Smooth muscle cell (in vitro differentiated cells): ENCODE results near the gene ALPK3. TPM values are rescaled to one million over a fixed set of nuclear protein-coding genes. Genes with fewer than 3 reads are reported as not detected.

ENCODE experiments used
- DNase-seq: peaks from one replicate; lab custom pipeline; 2025; ENCODE audit not compliant: unreplicated experiment; lab: John Stamatoyannopoulos, UW
- H2AFZ ChIP-seq: fragments of 200-600 bp; sonication (generic); 2 replicates; pipeline ENCODE4 v1.6.0; 2016; ENCODE audit warnings: antibody characterized with exemption, low read depth, mild to moderate bottlenecking
- H3F3A ChIP-seq: fragments of 200-600 bp; sonication (generic); 2 replicates; pipeline ENCODE4 v1.6.0; 2017; ENCODE audit warnings: antibody characterized with exemption, low read depth
- H3K27ac ChIP-seq: fragments of 200-600 bp; sonication (generic); 2 replicates; pipeline ENCODE4 v1.5.1; 2016; ENCODE audit warnings: low read depth, mild to moderate bottlenecking
- H3K27me3 ChIP-seq: fragments of 200-600 bp; sonication (generic); 2 replicates; pipeline ENCODE4 v1.6.1; 2016; ENCODE audit warnings: low read depth, mild to moderate bottlenecking
- H3K36me3 ChIP-seq: fragments of 200-600 bp; sonication (generic); 2 replicates; pipeline ENCODE4 v1.5.1; 2016; ENCODE audit warnings: low read depth
- H3K4me1 ChIP-seq: fragments of 200-600 bp; sonication (generic); 2 replicates; pipeline ENCODE4 v1.5.1; 2016; ENCODE audit warnings: low read depth
- H3K4me2 ChIP-seq: fragments of 200-600 bp; sonication (generic); 2 replicates; pipeline ENCODE4 v1.6.0; 2016; ENCODE audit warnings: mild to moderate bottlenecking
- H3K4me3 ChIP-seq: fragments of 200-600 bp; sonication (generic); 2 replicates; pipeline ENCODE4 v1.5.1; 2016; ENCODE audit warnings: mild to moderate bottlenecking
- H3K79me2 ChIP-seq: fragments of 200-600 bp; sonication (generic); 2 replicates; pipeline ENCODE4 v1.6.0; 2016; ENCODE audit warnings: low read depth, mild to moderate bottlenecking
- H3K9ac ChIP-seq: fragments of 200-600 bp; sonication (generic); 2 replicates; pipeline ENCODE4 v1.6.0; 2016; ENCODE audit warnings: low read depth
- H3K9me3 ChIP-seq: fragments of 200-600 bp; sonication (generic); replicated peaks from 2 replicates; pipeline ENCODE4 v1.5.1; 2016; ENCODE audit warnings: low read depth
- H4K20me1 ChIP-seq: fragments of 200-600 bp; sonication (generic); 2 replicates; pipeline ENCODE4 v1.6.0; 2016; ENCODE audit warnings: low read depth
- WGBS: methylation state at CpG from one replicate; pipeline ENCODE4 v1.1.7; 2016; ENCODE audit warnings: low lambda C conversion rate; 5-methylcytosine and 5-hydroxymethylcytosine counted together
- polyA plus RNA-seq: library from polyadenylated mRNA; unstranded; fragments of >200 nt; fragmentation: Nextera tagmentation; extraction: Ambion mirVana; gene quantifications from 2 replicates; pipeline ENCODE4 v1.2.1, GENCODE V29; 2016
- small RNA-seq: library from RNA; depleted of rRNA; stranded (forward); fragments of <200 nt; gene quantifications from one replicate; pipeline ENCODE3, GENCODE V24; 2014
- total RNA-seq: library from RNA; depleted of rRNA; stranded (reverse); fragments of >200 nt; gene quantifications from 2 replicates; pipeline ENCODE4 v1.2.3, GENCODE V29; 2014
- TF ChIP-seq, protein P1 (sequence below): fragments of 200-600 bp; sonication (generic); IDR thresholded peaks from 2 replicates; pipeline ENCODE4 v1.5.1; 2017; ENCODE audit warnings: borderline replicate concordance, mild to moderate bottlenecking, antibody characterized with exemption; ENCODE audit not compliant: insufficient read depth, poor library complexity, severe bottlenecking

Gene ALPK3
- total and polyA plus RNA-seq, 2 experiments from 2014 or later: 3.5 to 18.8 TPM

DNA sequence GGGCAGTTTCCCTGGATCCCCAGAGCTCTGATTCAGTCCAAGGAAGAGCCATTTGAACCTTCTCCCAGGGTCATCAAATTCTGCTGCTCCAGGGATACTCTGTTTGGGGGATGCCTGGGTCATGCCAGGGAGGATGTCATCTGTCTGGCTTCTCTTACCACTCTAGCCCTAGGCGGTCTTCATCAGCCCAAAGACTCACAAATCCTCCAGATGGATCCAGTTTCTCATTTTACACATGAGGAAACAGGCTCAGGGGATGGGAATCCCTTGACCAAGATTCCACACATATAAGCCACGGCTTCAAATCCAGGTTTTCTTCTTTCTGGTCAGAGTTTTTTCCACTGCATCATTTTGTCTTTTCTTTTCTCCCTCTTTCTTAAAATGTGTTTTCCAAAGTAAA, 104.0 kb downstream of the ALPK3 start:
- H3K9me3 ChIP-seq: no peaks in the 10 kb centered on the region
- no peak overlapping the region for H3K27ac ChIP-seq
- H3K4me3 ChIP-seq: no peak overlapping the region
- H2AFZ ChIP-seq: no peak overlapping the region
- no peaks in the 10 kb centered on the region for H3K27me3 ChIP-seq
- H3F3A ChIP-seq: no peaks in the 10 kb centered on the region
- WGBS: 81% methylated on average over 2 of the region's 2 CpGs
- no peak overlapping the region for H3K4me2 ChIP-seq
- H3K79me2 ChIP-seq: no peaks in the 10 kb centered on the region
- no peaks in the 10 kb centered on the region for H4K20me1 ChIP-seq
- TF ChIP-seq, protein P1, sequence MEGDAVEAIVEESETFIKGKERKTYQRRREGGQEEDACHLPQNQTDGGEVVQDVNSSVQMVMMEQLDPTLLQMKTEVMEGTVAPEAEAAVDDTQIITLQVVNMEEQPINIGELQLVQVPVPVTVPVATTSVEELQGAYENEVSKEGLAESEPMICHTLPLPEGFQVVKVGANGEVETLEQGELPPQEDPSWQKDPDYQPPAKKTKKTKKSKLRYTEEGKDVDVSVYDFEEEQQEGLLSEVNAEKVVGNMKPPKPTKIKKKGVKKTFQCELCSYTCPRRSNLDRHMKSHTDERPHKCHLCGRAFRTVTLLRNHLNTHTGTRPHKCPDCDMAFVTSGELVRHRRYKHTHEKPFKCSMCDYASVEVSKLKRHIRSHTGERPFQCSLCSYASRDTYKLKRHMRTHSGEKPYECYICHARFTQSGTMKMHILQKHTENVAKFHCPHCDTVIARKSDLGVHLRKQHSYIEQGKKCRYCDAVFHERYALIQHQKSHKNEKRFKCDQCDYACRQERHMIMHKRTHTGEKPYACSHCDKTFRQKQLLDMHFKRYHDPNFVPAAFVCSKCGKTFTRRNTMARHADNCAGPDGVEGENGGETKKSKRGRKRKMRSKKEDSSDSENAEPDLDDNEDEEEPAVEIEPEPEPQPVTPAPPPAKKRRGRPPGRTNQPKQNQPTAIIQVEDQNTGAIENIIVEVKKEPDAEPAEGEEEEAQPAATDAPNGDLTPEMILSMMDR: no peak
- no peak for DNase-seq
- H3K4me1 ChIP-seq: no peaks in the 10 kb centered on the region
- H3K36me3 ChIP-seq: no peaks in the 10 kb centered on the region
- no peak overlapping the region for H3K9ac ChIP-seq

- H3F3A ChIP-seq: no peaks in the 10 kb centered on the region
- no peak overlapping the region for H3K4me2 ChIP-seq
- whole genome bisulfite sequencing: 88% methylated on average over 13 of the region's 13 CpGs
- DNase-seq: no peak
- H3K4me1 ChIP-seq: no peaks in the 10 kb centered on the region
- H3K9me3 ChIP-seq: no peaks in the 10 kb centered on the region
- no peak overlapping the region for H2AFZ ChIP-seq
- H3K36me3 ChIP-seq: no peaks in the 10 kb centered on the region
- no peak overlapping the region for H3K9ac ChIP-seq
- no peaks in the 10 kb centered on the region for H4K20me1 ChIP-seq
- no peaks in the 10 kb centered on the region for H3K79me2 ChIP-seq
- H3K27ac ChIP-seq: no peak overlapping the region
- H3K27me3 ChIP-seq: no peaks in the 10 kb centered on the region
- TF ChIP-seq, protein P1: no peak
- H3K4me3 ChIP-seq: no peak overlapping the region
Observed at GRCh38 chr15:84922530-84922929, 105.4 kb downstream of the ALPK3 start.

Small RNAs within 50 kb of the gene (small RNA-seq; reads per million reads assigned to genes)
- gene RF00402: not detected

Other genes with a start within 250 kb of the ALPK3 start
- 15.4 and 21.7 TPM in 2 replicates for gene ZSCAN2, start 216.3 kb upstream of the ALPK3 start, total RNA-seq
- gene ZSCAN2, start 216.3 kb upstream of the ALPK3 start, polyA plus RNA-seq: 6.9 and 12.6 TPM in 2 replicates
- 12.3 and 18.9 TPM in 2 replicates for gene WDR73, start 163.1 kb upstream of the ALPK3 start, total RNA-seq
- 19.4 and 28.9 TPM in 2 replicates for gene WDR73, start 163.1 kb upstream of the ALPK3 start, polyA plus RNA-seq
- gene NMB, start 159.2 kb upstream of the ALPK3 start, total RNA-seq: 2.1 and 4.3 TPM in 2 replicates
- gene NMB, start 159.2 kb upstream of the ALPK3 start, polyA plus RNA-seq: 6.5 and 12.7 TPM in 2 replicates
- 276 and 305 TPM in 2 replicates for gene SEC11A, start 101.2 kb upstream of the ALPK3 start, total RNA-seq
- 228 and 236 TPM in 2 replicates for gene SEC11A, start 101.2 kb upstream of the ALPK3 start, polyA plus RNA-seq
- gene ZNF592, start 68.8 kb upstream of the ALPK3 start, total RNA-seq: 7.7 and 10.7 TPM in 2 replicates
- 10.8 and 15.7 TPM in 2 replicates for gene ZNF592, start 68.8 kb upstream of the ALPK3 start, polyA plus RNA-seq
- not detected in 2 replicates for gene SLC28A1, start 67.3 kb downstream of the ALPK3 start, total RNA-seq
- gene SLC28A1, start 67.3 kb downstream of the ALPK3 start, polyA plus RNA-seq: 0.09 and 0.63 TPM in 2 replicates
- 17.5 and 19.8 TPM in 2 replicates for gene PDE8A, start 164.5 kb downstream of the ALPK3 start, total RNA-seq
- gene PDE8A, start 164.5 kb downstream of the ALPK3 start, polyA plus RNA-seq: 4.3 and 5.5 TPM in 2 replicates